HG03342 (cell line): Measurements from ENCODE around the gene EHBP1L1.

Experiments used
- ATAC-seq: cut with Tn5 transposase; IDR thresholded peaks from one replicate; pipeline ENCODE4 v1.9.1; 2021; ENCODE audit warnings: mild to moderate bottlenecking, moderate library complexity; ENCODE audit not compliant: unreplicated experiment

The EHBP1L1 gene

GRCh38 chr11:65613091-65613928 is 37.5 kb downstream of the EHBP1L1 start:
- ATAC-seq, result no peak

- peak; percentile 74 for ATAC-seq
These were observed 39.5 kb downstream of the EHBP1L1 start, which contains the start of gene PCNX3 for GRCh38 chr11:65615229-65615949. TSS of gene PCNX3 (plus strand) at chr11:65615776. CDS start at chr11:65616312, 536 bp downstream.

- peak; percentile 7 for ATAC-seq
These were observed 40.2 kb downstream of the EHBP1L1 start for GRCh38 chr11:65615950-65616574.

GRCh38 chr11:65616575-65617001 is 40.7 kb downstream of the EHBP1L1 start:
- no peak for ATAC-seq

DNA sequence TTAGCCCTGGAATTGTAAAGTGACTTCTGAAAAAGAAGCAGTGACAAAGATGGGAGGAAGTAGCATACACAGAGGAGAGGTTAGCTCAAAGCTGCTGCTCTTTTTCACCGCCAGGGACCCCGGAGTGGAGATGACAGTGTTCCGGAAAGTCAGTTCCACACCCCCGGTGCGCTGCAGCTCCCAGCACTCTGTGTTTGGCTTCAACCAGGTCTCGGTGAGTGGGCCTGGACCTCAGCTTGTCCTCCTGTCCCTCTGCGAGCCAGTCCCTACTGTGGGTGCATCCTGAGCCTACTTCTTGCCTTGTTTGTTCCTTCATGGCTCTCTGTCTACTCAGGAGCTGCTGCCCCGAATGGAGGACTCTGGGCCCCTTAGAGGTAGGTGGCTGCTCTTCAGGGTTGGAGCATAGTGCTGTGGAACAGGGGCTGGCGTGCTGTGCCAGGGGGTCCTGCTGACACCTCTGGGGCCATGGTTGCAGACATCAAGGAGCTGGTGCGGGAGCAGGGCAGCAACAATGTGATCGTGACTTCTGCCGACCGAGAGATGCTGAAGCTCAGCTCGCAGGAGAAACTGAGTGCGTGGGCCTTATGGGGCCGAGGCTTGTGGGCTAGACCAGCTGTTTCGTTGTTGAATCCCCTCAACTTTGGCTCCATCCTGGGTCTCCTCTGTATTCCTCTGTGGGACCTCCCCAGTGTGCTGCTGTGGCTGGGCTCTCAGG is 41.4 kb downstream of the EHBP1L1 start:
- no peak for ATAC-seq

DNA sequence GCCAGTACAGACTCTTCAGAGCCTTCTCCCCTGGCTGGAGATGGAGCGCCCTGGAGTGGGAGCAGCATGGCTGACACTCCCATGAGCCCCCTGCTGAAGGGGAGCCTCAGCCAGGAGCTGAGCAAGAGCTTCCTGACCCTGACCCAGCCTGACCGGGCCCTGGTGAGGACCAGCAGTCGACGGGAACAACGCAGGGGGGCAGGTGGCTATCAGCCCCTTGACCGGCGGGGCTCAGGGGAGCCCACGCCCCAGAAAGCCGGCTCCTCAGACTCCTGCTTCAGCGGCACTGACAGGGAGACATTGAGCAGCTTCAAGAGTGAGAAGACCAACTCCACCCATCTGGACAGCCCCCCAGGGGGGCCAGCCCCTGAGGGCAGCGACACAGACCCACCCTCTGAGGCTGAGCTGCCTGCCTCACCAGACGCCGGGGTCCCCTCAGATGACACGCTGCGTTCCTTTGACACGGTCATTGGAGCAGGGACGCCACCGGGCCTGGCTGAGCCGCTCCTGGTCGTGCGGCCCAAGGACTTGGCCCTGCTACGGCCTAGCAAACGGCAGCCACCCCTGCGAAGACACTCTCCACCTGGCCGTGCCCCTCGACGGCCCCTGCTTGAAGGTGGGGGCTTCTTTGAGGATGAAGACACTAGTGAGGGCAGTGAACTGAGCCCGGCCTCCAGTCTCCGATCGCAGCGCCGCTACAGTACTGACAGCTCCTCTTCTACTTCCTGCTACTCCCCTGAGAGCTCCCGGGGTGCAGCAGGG is 42.3 kb downstream of the EHBP1L1 start:
- ATAC-seq, result no peak

DNA sequence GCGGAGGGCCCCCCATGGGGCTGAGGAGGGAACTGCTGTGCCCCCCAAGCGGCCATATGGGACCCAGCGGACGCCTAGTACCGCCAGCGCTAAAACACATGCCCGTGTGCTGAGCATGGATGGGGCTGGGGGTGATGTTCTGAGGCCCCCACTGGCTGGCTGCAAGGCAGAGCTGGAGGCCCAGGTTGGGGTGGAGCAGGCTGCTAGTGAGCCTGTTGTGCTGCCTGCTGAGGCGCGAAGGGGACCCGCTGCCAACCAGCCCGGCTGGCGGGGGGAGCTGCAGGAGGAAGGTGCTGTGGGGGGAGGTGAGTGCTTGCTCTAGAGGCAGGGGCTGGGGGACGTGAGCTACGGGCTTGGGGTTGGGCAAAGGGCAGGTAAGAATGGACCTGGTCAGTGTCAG is 42.9 kb downstream of the EHBP1L1 start:
- ATAC-seq, result no peak

GRCh38 chr11:65619281-65619928 is 43.6 kb downstream of the EHBP1L1 start:
- no peak for ATAC-seq

GRCh38 chr11:65620666-65621065 is 44.8 kb downstream of the EHBP1L1 start:
- ATAC-seq, result no peak

DNA sequence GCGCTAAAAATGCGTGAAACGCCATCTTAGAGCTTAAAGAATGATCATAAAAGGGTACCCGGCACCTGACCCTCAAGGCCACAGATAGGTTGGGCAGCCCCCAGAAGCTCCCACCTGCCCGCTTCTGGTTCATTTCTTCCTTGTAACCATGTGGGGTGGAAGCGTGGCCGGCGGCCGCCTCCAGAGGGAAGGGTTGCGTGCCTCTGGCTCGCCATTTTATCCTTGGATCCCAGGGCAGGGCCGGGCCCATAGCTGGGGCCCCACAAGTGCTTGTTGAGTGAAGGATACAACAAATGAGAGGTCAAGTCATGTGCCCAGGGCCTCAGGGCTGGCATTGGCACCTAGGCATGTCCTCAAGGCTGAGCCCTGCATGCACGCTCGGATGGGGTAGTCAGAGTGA is 45.6 kb downstream of the EHBP1L1 start:
- no peak for ATAC-seq

GRCh38 chr11:65622011-65622410 is 46.2 kb downstream of the EHBP1L1 start:
- ATAC-seq, result no peak

GRCh38 chr11:65623177-65623576 is 47.3 kb downstream of the EHBP1L1 start:
- no peak for ATAC-seq

- ATAC-seq, result no peak
These were observed 48.2 kb downstream of the EHBP1L1 start for GRCh38 chr11:65623852-65624616.

GRCh38 chr11:65624931-65625627 is 49.2 kb downstream of the EHBP1L1 start:
- ATAC-seq, result no peak

GRCh38 chr11:65625628-65626342 is 49.9 kb downstream of the EHBP1L1 start:
- ATAC-seq, result no peak

DNA sequence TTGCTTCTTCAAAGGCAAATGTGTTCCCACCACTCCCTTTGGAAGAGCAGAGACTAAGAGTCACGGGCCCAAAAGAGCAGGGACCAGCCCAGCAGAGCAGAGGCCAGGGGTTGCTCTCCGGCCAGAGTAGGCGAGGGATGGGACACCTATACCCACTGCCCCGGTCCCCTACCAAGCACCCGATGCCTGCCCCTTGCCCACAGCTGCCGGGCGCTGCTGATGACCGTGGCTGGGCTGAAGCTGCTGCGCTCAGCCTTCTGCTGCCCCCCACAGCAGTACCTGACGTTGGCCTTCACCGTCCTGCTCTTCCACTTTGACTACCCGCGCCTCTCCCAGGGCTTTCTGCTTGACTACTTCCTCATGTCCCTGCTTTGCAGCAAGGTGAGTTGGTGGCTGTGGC is 51.3 kb downstream of the EHBP1L1 start:
- no peak for ATAC-seq

DNA sequence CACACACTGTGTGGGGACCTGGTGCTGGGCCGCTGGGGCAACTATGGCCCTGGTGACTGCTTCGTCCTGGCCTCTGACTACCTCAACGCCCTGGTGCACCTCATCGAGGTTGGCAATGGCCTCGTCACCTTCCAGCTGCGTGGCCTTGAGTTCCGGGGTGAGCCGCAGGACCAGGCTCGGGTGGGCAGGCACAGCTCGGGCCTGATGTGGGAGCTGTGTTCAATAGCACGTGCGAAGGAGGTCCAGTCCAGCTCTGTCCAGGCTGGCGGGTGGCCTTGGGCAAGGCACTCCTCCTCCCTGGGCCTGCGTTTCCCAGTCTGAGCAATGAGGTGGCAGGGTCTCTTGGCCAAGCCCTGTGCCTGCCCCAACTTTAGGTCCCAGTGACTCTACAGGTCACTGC is 53.7 kb downstream of the EHBP1L1 start:
- ATAC-seq, result no peak

GRCh38 chr11:65630215-65630614 is 54.4 kb downstream of the EHBP1L1 start:
- ATAC-seq, result no peak
